ENCODE measurements around the gene DPP6. TPM values are rescaled to one million over a fixed set of nuclear protein-coding genes. Genes with fewer than 3 reads are reported as not detected.

DPP6 gene
- polyA plus RNA-seq, 1 of the 3 experiments (the other 2 are of a cell fraction): not detected

GRCh38 chr7:154546946-154547587 is 494.9 kb downstream of the DPP6 start:
- no peaks in the 10 kb centered on the region for H3F3A ChIP-seq (replicated peaks; ENCODE audit: insufficient read depth)
- H2AFZ ChIP-seq (ENCODE audit: low read depth): no peak overlapping the region
- no peaks in the 10 kb centered on the region for H4K20me1 ChIP-seq (ENCODE audit: insufficient read depth)
- H3K9me2 ChIP-seq: no peaks in the 10 kb centered on the region
- no peaks in the 10 kb centered on the region for H3K27me3 ChIP-seq (ENCODE audit: insufficient read depth)
- no peak for TF ChIP-seq ELF1 (IDR thresholded peaks at IDR 0.05)
- TF ChIP-seq YY1 (IDR thresholded peaks at IDR 0.05; ENCODE audit: low read depth): no peak
- no peak for TF ChIP-seq TCF12 (IDR thresholded peaks at IDR 0.05)
- TF ChIP-seq, protein P1, sequence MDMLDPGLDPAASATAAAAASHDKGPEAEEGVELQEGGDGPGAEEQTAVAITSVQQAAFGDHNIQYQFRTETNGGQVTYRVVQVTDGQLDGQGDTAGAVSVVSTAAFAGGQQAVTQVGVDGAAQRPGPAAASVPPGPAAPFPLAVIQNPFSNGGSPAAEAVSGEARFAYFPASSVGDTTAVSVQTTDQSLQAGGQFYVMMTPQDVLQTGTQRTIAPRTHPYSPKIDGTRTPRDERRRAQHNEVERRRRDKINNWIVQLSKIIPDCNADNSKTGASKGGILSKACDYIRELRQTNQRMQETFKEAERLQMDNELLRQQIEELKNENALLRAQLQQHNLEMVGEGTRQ (IDR thresholded peaks at IDR 0.05; ENCODE audit: borderline replicate concordance, low read depth, low read length): no peak
- no peak for TF ChIP-seq RFX5 (IDR thresholded peaks at IDR 0.05; ENCODE audit: low read length)
- TF ChIP-seq EZH2phosphoT487 (IDR thresholded peaks at IDR 0.05; ENCODE audit: borderline replicate concordance, low read depth): no peak
- no peak for TF ChIP-seq RXRA (IDR thresholded peaks at IDR 0.05; ENCODE audit: borderline replicate concordance, low read depth)
- no peak for TF ChIP-seq TEAD4 (IDR thresholded peaks at IDR 0.05; ENCODE audit: borderline replicate concordance, insufficient read depth)
- no peak for TF ChIP-seq NFIC (IDR thresholded peaks at IDR 0.05; ENCODE audit: borderline replicate concordance)
- no peak for TF ChIP-seq TAF1 (IDR thresholded peaks at IDR 0.05; ENCODE audit: borderline replicate concordance, low read depth, low read length)
- TF ChIP-seq RCOR1 (IDR thresholded peaks at IDR 0.05; ENCODE audit: low read length): no peak
- TF ChIP-seq IRF3 (IDR thresholded peaks at IDR 0.05; ENCODE audit: low read depth, low read length): no peak
- TF ChIP-seq EP300 (IDR thresholded peaks at IDR 0.05; ENCODE audit: borderline replicate concordance in 1 of 2, low read depth in 1 of 2, low read length in 1 of 2): no peak
- TF ChIP-seq GABPA (IDR thresholded peaks at IDR 0.05; ENCODE audit: low read depth): no peak
- no peak for TF ChIP-seq RAD21 (IDR thresholded peaks at IDR 0.05; ENCODE audit: low read length)
- TF ChIP-seq, protein P2, sequence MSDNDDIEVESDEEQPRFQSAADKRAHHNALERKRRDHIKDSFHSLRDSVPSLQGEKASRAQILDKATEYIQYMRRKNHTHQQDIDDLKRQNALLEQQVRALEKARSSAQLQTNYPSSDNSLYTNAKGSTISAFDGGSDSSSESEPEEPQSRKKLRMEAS (IDR thresholded peaks at IDR 0.05; ENCODE audit: low read depth): no peak
- no peak for TF ChIP-seq FOSL2 (IDR thresholded peaks at IDR 0.05; ENCODE audit: borderline replicate concordance, low read depth)
- TF ChIP-seq JUND (IDR thresholded peaks at IDR 0.05): no peak
- peak; percentile 36 for DNase-seq
- no peak overlapping the region for H3K9ac ChIP-seq
- no peaks in the 10 kb centered on the region for H3K79me2 ChIP-seq (ENCODE audit: insufficient read depth)
- H3K4me2 ChIP-seq: no peak overlapping the region
- peak overlapping the region in 1 of 2 experiments; percentile 64; a peak in 1 of 4 replicates for H3K27ac ChIP-seq (ENCODE audit: low read depth in 2 of 2, low read length in 1 of 2)
- ChIA-PET CTCF (interaction anchor here (0.7 kb wide), 1 partner anchor 17 kb away, joined by 3 read pairs; no protein-coding TSS in a partner anchor), POLR2A (no interaction called here)
- H3K9me3 ChIP-seq: peaks cover 8% of the 10 kb centered on the region; the same call in 1 of the 2 replicates
- 5% methylated on average over 9 of the region's 9 CpGs for WGBS (ENCODE audit: low lambda C conversion rate)
- H3K36me3 ChIP-seq (replicated peaks in 1 of 2; ENCODE audit: control insufficient read depth in 1 of 2, insufficient read depth in 2 of 2, low read length in 1 of 2): no peaks in the 10 kb centered on the region
- peaks cover 0 to 16% of the 10 kb centered on the region in 2 experiments; a peak in 2 of 4 replicates for H3K4me1 ChIP-seq (ENCODE audit: control insufficient read depth in 1 of 2, insufficient read depth in 2 of 2, low read depth in 1 of 2, low read length in 1 of 2)
- no peak overlapping the region for H3K4me3 ChIP-seq (ENCODE audit: low read depth in 2 of 2, low read length in 1 of 2)
